Measurements from ENCODE around the gene BACH2.

The BACH2 gene

DNA sequence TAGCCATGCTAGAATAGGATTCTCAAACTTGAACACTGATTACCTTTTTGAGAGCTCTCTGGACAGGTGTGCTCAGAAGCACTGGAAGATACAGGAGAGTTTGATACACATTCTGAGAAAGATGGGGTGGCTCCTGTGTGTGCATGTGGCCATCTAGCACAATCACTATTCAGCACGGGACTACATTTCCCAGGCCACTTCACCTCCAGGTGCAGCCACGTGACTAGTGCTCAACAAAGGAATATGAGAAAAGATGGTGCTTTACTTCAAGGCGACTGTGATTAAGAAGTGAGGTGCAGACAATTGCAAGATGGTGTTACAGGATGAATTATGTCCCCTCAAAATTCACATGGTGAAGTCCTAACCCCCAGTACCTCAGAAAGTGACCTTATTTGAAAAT is 103.8 kb downstream of the BACH2 start:
- Histone ChIP-seq H3K27ac (replicated peaks) (no peak overlapping the region), H3K27me3 (ENCODE audit: insufficient read depth, poor library complexity, severe bottlenecking) (no peaks in the 10 kb centered on the region), H3K4me3 (replicated peaks; ENCODE audit: insufficient read depth, low read length) (no peak overlapping the region)
- DNase-seq (ENCODE audit: low read depth in 1 of 2, low spot score in 1 of 2): no peak
- TF ChIP-seq POLR2AphosphoS5 (IDR thresholded peaks at IDR 0.05; ENCODE audit: low read depth): no peak
- TF ChIP-seq, protein P1, sequence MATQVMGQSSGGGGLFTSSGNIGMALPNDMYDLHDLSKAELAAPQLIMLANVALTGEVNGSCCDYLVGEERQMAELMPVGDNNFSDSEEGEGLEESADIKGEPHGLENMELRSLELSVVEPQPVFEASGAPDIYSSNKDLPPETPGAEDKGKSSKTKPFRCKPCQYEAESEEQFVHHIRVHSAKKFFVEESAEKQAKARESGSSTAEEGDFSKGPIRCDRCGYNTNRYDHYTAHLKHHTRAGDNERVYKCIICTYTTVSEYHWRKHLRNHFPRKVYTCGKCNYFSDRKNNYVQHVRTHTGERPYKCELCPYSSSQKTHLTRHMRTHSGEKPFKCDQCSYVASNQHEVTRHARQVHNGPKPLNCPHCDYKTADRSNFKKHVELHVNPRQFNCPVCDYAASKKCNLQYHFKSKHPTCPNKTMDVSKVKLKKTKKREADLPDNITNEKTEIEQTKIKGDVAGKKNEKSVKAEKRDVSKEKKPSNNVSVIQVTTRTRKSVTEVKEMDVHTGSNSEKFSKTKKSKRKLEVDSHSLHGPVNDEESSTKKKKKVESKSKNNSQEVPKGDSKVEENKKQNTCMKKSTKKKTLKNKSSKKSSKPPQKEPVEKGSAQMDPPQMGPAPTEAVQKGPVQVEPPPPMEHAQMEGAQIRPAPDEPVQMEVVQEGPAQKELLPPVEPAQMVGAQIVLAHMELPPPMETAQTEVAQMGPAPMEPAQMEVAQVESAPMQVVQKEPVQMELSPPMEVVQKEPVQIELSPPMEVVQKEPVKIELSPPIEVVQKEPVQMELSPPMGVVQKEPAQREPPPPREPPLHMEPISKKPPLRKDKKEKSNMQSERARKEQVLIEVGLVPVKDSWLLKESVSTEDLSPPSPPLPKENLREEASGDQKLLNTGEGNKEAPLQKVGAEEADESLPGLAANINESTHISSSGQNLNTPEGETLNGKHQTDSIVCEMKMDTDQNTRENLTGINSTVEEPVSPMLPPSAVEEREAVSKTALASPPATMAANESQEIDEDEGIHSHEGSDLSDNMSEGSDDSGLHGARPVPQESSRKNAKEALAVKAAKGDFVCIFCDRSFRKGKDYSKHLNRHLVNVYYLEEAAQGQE (IDR thresholded peaks at IDR 0.05; ENCODE audit: insufficient replicate concordance, low read depth): no peak
- TF ChIP-seq GABPA (IDR thresholded peaks at IDR 0.05; ENCODE audit: low read depth): no peak
- TF ChIP-seq, protein P2, sequence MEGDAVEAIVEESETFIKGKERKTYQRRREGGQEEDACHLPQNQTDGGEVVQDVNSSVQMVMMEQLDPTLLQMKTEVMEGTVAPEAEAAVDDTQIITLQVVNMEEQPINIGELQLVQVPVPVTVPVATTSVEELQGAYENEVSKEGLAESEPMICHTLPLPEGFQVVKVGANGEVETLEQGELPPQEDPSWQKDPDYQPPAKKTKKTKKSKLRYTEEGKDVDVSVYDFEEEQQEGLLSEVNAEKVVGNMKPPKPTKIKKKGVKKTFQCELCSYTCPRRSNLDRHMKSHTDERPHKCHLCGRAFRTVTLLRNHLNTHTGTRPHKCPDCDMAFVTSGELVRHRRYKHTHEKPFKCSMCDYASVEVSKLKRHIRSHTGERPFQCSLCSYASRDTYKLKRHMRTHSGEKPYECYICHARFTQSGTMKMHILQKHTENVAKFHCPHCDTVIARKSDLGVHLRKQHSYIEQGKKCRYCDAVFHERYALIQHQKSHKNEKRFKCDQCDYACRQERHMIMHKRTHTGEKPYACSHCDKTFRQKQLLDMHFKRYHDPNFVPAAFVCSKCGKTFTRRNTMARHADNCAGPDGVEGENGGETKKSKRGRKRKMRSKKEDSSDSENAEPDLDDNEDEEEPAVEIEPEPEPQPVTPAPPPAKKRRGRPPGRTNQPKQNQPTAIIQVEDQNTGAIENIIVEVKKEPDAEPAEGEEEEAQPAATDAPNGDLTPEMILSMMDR (IDR thresholded peaks at IDR 0.05; ENCODE audit: insufficient read depth, low read length): no peak
- no peak for TF ChIP-seq SPI1 (IDR thresholded peaks at IDR 0.05; ENCODE audit: borderline replicate concordance, low read depth)

DNA sequence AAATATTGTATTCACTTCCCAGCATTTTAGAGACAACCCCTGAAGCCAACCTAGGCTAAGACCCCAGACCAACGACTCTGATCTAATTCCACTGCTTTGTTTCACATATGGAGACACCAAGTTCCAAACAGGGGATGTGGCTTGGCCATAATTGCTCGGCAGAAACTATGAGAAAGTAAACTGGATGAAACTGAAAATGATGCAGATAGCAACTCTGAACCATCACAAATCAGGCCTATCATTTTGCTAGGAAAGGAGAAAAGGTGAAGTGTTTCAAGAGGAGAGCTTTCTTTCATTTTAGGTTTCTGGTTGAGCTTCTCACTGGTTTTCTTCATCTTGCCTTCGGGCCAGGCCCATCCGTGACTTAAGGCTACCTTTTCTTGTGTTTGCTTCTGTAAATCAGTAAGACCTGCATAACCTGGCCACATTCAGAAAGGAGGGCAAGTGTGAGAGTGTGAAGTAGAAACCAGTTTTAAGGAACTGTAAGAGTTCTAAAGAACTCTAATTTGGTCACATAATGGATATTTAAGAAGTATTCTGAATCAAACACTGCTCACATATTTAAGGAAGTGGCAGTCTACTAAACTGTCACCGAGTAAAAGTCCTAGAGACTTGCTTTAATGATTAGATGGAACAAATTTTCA is 105.8 kb downstream of the BACH2 start:
- H3K27ac ChIP-seq (replicated peaks): no peak overlapping the region

DNA sequence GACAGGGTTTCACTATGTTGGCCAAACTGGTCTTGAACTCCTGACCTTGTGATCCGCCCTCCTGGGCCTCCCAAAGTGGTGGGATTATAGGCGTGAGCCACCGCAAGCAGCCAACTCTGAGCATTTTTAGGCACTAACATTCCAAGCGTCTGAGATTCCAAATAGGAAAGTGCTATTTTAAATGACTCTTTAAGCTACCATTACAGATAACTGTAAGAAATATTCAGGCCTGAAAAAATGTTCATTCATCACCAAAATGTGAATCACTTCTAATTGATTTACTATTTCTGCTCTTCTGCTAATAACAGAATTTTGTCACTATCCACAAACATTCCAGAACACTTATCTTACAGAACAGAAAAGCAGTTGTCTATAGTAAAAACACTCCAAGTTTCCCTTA is 106.5 kb downstream of the BACH2 start:
- TF ChIP-seq, protein P2 (IDR thresholded peaks at IDR 0.05; ENCODE audit: insufficient read depth, low read length): no peak
- no peak for TF ChIP-seq SPI1 (IDR thresholded peaks at IDR 0.05; ENCODE audit: borderline replicate concordance, low read depth)
- TF ChIP-seq GABPA (IDR thresholded peaks at IDR 0.05; ENCODE audit: low read depth): no peak
- TF ChIP-seq POLR2AphosphoS5 (IDR thresholded peaks at IDR 0.05; ENCODE audit: low read depth): no peak
- TF ChIP-seq, protein P1 (IDR thresholded peaks at IDR 0.05; ENCODE audit: insufficient replicate concordance, low read depth): no peak
- Histone ChIP-seq H3K4me3 (replicated peaks; ENCODE audit: insufficient read depth, low read length) (no peak overlapping the region), H3K27ac (replicated peaks) (no peak overlapping the region), H3K27me3 (ENCODE audit: insufficient read depth, poor library complexity, severe bottlenecking) (no peaks in the 10 kb centered on the region)
- DNase-seq (ENCODE audit: low read depth in 1 of 2, low spot score in 1 of 2): no peak

More for the DNA sequence above, 105.8 kb downstream of the BACH2 start:
- Histone ChIP-seq H3K27me3 (ENCODE audit: insufficient read depth, poor library complexity, severe bottlenecking) (no peaks in the 10 kb centered on the region), H3K4me3 (replicated peaks; ENCODE audit: insufficient read depth, low read length) (no peak overlapping the region)
- TF ChIP-seq, protein P2 (IDR thresholded peaks at IDR 0.05; ENCODE audit: insufficient read depth, low read length): no peak
- no peak for TF ChIP-seq GABPA (IDR thresholded peaks at IDR 0.05; ENCODE audit: low read depth)
- no peak for TF ChIP-seq SPI1 (IDR thresholded peaks at IDR 0.05; ENCODE audit: borderline replicate concordance, low read depth)
- TF ChIP-seq, protein P1 (IDR thresholded peaks at IDR 0.05; ENCODE audit: insufficient replicate concordance, low read depth): no peak
- TF ChIP-seq POLR2AphosphoS5 (IDR thresholded peaks at IDR 0.05; ENCODE audit: low read depth): no peak
- DNase-seq (ENCODE audit: low read depth in 1 of 2, low spot score in 1 of 2): no peak
